ENCODE measurements around the gene ARAP2.

Gene ARAP2

DNA sequence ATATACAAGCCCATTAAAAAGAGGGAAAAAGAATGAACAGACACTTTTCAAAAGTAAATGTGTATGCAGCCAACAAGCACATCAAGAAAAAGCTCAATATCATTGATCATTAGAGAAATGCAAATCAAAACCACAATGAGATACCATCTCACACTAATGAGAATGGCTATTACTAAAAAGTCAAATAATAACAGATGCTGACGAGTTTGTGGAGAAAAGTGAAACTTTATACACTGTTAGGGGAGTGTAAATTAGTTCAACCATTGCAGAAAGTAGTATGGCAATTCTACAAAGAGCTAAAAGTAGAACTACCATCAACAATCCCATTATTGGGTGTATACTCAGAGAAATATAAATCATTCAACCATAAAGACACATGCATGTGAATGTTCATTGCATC lies 203.0 kb downstream of the ARAP2 start:
- TF ChIP-seq YY1 (IDR thresholded peaks at IDR 0.05; ENCODE audit: low read depth): no peak
- no peak for TF ChIP-seq CREB1 (IDR thresholded peaks at IDR 0.05; ENCODE audit: low read depth)
- TF ChIP-seq RAD21 (IDR thresholded peaks at IDR 0.05; ENCODE audit: low read depth): no peak
- TF ChIP-seq CEBPB (IDR thresholded peaks at IDR 0.05): no peak
- no peak for TF ChIP-seq USF1 (IDR thresholded peaks at IDR 0.05)
- TF ChIP-seq, protein P1, sequence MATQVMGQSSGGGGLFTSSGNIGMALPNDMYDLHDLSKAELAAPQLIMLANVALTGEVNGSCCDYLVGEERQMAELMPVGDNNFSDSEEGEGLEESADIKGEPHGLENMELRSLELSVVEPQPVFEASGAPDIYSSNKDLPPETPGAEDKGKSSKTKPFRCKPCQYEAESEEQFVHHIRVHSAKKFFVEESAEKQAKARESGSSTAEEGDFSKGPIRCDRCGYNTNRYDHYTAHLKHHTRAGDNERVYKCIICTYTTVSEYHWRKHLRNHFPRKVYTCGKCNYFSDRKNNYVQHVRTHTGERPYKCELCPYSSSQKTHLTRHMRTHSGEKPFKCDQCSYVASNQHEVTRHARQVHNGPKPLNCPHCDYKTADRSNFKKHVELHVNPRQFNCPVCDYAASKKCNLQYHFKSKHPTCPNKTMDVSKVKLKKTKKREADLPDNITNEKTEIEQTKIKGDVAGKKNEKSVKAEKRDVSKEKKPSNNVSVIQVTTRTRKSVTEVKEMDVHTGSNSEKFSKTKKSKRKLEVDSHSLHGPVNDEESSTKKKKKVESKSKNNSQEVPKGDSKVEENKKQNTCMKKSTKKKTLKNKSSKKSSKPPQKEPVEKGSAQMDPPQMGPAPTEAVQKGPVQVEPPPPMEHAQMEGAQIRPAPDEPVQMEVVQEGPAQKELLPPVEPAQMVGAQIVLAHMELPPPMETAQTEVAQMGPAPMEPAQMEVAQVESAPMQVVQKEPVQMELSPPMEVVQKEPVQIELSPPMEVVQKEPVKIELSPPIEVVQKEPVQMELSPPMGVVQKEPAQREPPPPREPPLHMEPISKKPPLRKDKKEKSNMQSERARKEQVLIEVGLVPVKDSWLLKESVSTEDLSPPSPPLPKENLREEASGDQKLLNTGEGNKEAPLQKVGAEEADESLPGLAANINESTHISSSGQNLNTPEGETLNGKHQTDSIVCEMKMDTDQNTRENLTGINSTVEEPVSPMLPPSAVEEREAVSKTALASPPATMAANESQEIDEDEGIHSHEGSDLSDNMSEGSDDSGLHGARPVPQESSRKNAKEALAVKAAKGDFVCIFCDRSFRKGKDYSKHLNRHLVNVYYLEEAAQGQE (IDR thresholded peaks at IDR 0.05; ENCODE audit: low read depth): no peak
- TF ChIP-seq MAX (IDR thresholded peaks at IDR 0.05): no peak
- TF ChIP-seq EP300 (IDR thresholded peaks at IDR 0.05; ENCODE audit: borderline replicate concordance): no peak
- TF ChIP-seq TEAD4 (IDR thresholded peaks at IDR 0.05): no peak
- no peak for TF ChIP-seq EGR1 (IDR thresholded peaks at IDR 0.05)
- no peak for TF ChIP-seq FOXM1 (IDR thresholded peaks at IDR 0.05; ENCODE audit: borderline replicate concordance, low read depth)
- no peak for TF ChIP-seq TCF12 (IDR thresholded peaks at IDR 0.05; ENCODE audit: low read depth)
- TF ChIP-seq ZBTB7A (IDR thresholded peaks at IDR 0.05; ENCODE audit: low read depth): no peak
- TF ChIP-seq NFIC (IDR thresholded peaks at IDR 0.05): no peak
- no peak for TF ChIP-seq TAF1 (IDR thresholded peaks at IDR 0.05; ENCODE audit: low read depth)

DNA sequence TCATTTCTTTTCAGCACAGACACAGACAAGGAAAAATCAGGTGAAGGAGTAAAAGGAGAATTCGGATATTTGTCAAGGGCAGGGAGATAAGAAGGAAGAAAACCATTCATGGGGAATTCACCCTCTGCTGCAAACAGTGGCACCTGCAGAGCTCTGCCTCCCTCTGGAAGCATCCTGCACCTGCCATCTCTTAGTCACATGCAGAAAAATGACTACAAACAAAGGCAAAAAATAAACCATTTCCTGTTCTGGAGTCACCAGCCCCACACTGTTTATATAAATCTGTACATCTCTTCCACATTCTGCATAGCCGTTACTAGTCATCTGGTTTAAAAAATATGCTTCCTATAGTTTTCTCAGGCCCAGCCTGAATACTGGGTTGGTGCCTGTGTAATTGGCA lies 205.3 kb downstream of the ARAP2 start:
- no peak for TF ChIP-seq ZBTB7A (IDR thresholded peaks at IDR 0.05; ENCODE audit: low read depth)
- no peak for TF ChIP-seq TEAD4 (IDR thresholded peaks at IDR 0.05)
- TF ChIP-seq CREB1 (IDR thresholded peaks at IDR 0.05; ENCODE audit: low read depth): no peak
- no peak for TF ChIP-seq NFIC (IDR thresholded peaks at IDR 0.05)
- TF ChIP-seq TAF1 (IDR thresholded peaks at IDR 0.05; ENCODE audit: low read depth): no peak
- no peak for TF ChIP-seq EP300 (IDR thresholded peaks at IDR 0.05; ENCODE audit: borderline replicate concordance)

GRCh38 chr4:36038491-36038890 lies 205.8 kb downstream of the ARAP2 start:
- TF ChIP-seq USF1 (IDR thresholded peaks at IDR 0.05): no peak
- no peak for TF ChIP-seq NFIC (IDR thresholded peaks at IDR 0.05)
- TF ChIP-seq, protein P1 (IDR thresholded peaks at IDR 0.05; ENCODE audit: low read depth): no peak
- no peak for TF ChIP-seq TAF1 (IDR thresholded peaks at IDR 0.05; ENCODE audit: low read depth)
- no peak for TF ChIP-seq EP300 (IDR thresholded peaks at IDR 0.05; ENCODE audit: borderline replicate concordance)
- TF ChIP-seq FOXM1 (IDR thresholded peaks at IDR 0.05; ENCODE audit: borderline replicate concordance, low read depth): no peak
- TF ChIP-seq RAD21 (IDR thresholded peaks at IDR 0.05; ENCODE audit: low read depth): no peak
- TF ChIP-seq YY1 (IDR thresholded peaks at IDR 0.05; ENCODE audit: low read depth): no peak
- TF ChIP-seq CREB1 (IDR thresholded peaks at IDR 0.05; ENCODE audit: low read depth): no peak
- no peak for TF ChIP-seq ZBTB7A (IDR thresholded peaks at IDR 0.05; ENCODE audit: low read depth)
- TF ChIP-seq EGR1 (IDR thresholded peaks at IDR 0.05): no peak
- TF ChIP-seq TCF12 (IDR thresholded peaks at IDR 0.05; ENCODE audit: low read depth): no peak
- no peak for TF ChIP-seq MAX (IDR thresholded peaks at IDR 0.05)
- TF ChIP-seq CEBPB (IDR thresholded peaks at IDR 0.05): no peak
- no peak for TF ChIP-seq TEAD4 (IDR thresholded peaks at IDR 0.05)

GRCh38 chr4:36037127-36037526 lies 207.2 kb downstream of the ARAP2 start:
- TF ChIP-seq TEAD4 (IDR thresholded peaks at IDR 0.05): no peak
- TF ChIP-seq TCF12 (IDR thresholded peaks at IDR 0.05; ENCODE audit: low read depth): no peak
- no peak for TF ChIP-seq CEBPB (IDR thresholded peaks at IDR 0.05)
- TF ChIP-seq, protein P1 (IDR thresholded peaks at IDR 0.05; ENCODE audit: low read depth): no peak
- TF ChIP-seq YY1 (IDR thresholded peaks at IDR 0.05; ENCODE audit: low read depth): no peak
- TF ChIP-seq EGR1 (IDR thresholded peaks at IDR 0.05): no peak
- TF ChIP-seq RAD21 (IDR thresholded peaks at IDR 0.05; ENCODE audit: low read depth): no peak
- no peak for TF ChIP-seq NFIC (IDR thresholded peaks at IDR 0.05)
- no peak for TF ChIP-seq FOXM1 (IDR thresholded peaks at IDR 0.05; ENCODE audit: borderline replicate concordance, low read depth)
- TF ChIP-seq USF1 (IDR thresholded peaks at IDR 0.05): no peak
- TF ChIP-seq TAF1 (IDR thresholded peaks at IDR 0.05; ENCODE audit: low read depth): no peak
- TF ChIP-seq MAX (IDR thresholded peaks at IDR 0.05): no peak
- TF ChIP-seq EP300 (IDR thresholded peaks at IDR 0.05; ENCODE audit: borderline replicate concordance): no peak
- TF ChIP-seq ZBTB7A (IDR thresholded peaks at IDR 0.05; ENCODE audit: low read depth): no peak
- TF ChIP-seq CREB1 (IDR thresholded peaks at IDR 0.05; ENCODE audit: low read depth): no peak
